Left forelimb (tissue), 1 donor: ENCODE results near the gene RGMA.
"Not testable (repeated sequence)": the region's sequence is repeated elsewhere in the genome, so short reads cannot be mapped to it uniquely, and the experiment has no call there.

Source experiments
- DNase-seq: peaks from one replicate; pipeline ENCODE4 v3.0.0-alpha.2; 2018; ENCODE audit warnings: low spot score

RGMA gene

DNA sequence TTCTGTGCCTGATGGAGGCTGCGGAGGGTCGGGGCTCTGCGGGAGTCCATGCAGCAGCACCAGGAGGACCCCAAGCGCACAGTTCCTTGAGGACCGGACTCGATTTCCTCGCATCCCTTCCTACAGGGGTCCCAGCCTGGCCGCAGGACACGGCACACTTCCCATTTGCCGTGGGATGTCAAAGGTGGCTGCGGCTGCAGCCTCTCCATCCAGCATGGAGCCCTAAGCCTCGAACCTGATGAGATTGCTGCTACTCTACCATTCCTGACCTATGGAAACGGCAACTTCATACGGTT, 40.6 kb downstream of the RGMA start:
- no peak for DNase-seq

DNA sequence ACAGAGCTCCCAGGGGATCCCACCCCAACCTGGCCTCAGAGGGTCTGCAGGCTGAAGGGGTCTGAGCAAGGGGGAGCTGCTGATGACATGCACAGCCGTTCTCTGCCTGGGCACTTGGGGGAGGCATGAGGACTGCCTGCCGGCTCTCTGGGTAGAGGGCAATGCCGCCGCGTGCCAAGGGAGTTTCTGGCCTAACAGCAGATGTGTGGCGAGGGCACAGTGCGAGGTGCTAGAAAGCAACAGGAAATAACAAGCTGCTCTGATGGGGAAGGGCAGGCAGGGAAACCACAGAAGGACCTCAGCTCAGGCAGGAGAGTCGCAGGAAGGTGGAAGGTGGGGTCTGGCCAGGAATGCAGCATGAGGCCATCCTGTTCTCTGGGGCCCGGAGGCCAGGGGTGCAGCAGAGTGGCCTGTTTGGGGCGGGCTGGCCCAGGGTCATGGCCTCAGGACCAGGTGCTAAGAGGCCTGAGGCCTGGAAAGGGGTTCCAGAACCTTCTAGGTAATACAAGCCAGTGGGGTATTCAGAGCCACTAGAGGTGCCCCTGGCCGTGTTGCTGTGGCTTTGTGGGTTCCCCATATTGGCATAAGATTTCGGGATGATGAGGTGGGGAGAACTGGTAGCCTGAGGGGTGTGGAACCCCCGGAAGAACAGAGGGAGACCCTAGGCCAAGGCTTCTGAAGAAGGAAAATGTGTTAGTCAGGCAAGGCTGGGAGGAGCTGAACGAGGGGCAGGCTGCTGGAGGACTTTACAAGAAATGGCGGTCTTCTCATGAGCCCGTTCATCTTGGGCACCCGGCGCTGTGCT, 41.2 kb downstream of the RGMA start:
- DNase-seq, result no peak

DNA sequence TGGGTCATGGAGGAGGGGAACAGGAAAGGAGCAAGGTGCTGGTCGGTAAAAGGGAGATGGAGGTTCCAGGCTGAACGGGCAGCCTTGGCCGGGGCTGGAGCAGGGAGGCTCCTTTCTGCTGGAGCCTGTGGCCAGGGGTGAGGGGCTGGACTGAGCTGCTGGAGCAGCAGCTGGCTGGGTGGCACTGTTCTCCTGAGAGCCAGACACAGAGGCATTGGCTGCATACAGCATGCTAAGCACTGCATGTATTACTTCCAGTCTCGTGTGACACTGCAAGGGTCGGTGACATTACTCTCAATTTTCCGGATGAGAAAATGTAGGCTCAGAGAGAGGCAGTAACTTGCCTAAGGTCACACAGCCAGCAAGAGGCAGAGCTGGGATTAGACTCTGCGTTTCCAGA, 42.3 kb downstream of the RGMA start:
- no peak for DNase-seq

DNA sequence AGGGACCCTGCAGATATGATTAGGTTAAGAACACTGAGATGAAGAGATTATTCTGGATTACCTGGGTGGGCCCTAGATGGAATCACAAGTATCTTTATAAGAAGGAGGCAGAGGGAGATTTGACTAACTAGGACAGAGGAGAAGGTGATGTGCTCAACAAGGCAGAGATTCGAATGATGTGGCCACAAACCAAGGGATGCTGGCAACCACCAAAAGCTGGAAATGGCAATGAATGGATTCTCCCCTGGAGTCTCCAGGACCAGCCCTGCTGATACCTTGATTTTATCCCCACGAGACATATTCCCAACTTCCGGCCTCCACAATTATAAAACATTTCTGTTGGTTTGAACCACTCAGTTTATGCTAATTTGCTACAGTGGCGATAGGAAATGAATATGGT, 42.9 kb downstream of the RGMA start:
- DNase-seq, result no peak

DNA sequence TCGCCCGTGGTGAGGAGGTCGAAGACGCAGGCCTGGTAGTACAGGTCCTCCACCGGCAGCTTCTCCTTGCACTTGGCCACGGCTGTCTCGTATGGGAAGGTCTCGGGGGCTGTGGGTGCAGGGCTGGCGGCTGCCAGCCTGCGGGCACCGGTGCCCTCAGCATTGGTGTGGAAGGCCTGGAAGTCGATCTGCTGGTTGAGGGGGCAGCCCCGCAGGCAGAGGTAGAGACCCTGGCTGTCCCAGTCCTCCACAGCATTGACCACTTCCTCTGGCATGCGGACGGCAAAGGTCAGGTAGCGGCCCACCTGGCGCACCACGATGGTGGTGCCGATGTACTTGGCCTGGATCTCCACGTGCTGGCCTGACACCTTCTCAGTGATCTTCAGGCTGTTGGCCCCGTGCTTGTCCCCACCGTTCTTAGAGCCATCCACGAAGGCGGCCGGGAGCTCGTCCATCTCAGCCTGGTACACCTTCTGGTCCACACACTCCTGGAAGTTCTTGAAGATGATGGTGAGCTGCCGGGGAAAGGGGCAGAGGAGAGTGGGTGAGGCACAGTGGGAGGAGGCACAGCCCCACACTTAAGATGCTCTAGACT, 43.7 kb downstream of the RGMA start:
- no peak for DNase-seq

DNA sequence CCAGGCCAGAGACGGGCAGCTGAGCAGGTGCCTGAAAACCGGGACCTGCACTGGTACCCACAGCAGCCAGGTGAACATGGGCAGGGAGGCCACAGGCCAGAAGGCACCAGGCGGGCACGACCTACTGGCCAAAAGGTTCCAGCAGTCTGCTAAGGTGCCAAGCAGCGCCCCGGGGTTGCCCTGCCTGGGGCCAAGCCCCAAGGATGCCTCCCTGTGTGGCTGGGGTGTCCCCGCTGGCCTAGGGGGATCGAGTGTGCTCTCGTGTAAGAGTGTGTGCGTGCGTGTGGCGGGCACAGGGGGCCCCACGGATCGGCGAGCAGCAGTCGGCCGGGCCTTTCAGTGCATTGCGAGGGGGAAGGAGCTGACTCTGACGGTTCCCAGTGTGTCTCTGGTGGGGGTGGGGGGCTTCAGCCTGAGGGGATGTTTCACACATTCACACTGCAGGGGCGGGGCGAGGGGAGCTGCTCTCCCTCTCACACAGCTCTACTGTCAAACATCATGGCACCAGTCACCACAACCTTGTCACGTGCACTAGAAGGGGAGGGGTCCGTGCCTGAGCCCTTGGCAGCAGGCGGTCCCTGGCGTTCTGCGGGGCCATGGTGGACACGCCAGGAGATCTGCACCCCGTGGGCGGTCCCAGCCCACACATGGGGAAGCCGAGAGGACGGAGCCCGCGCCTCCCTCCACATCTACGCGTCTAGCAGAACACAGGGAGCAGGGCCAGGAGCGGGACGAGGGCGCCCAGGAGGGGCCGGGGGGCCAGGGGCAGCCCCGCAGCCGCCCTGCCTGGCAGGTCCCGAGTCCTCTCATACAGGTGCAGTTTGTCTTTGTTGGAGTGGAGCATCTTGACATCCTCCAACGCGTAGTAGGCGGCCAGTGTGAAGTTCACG, 44.5 kb downstream of the RGMA start:
- no peak for DNase-seq

DNA sequence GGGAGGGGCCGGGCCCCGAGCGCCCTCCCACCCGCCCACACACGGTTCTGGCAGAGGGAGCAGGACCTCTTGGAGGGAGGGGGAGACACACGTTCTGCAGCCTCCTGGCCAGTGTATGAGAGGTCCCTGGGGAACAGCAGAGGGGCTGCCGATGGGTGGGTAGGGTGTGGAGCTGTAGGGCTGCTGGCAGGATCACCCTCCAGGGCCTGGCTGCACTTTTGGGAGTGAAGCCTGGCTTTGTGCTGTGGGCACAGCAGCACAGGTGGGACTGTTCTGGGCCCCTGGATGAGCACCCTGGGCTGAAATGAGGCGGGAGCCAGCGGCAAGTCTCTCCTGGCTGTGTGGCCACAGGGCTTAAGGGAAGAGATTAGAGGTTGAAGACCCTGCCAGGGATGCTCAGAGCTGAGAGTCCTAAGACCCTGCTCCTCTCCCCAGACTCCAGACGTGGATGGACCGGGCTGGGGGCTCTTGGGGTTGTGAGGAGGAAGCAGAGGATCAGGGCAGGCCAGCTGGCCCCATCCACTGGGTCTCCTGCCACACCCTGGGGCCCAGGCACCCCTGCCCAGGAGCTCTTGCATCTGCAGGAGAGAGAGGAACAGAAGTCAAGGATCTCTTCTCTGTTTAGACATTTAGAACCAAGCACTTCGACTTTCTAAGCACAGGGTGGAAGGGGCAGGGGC, 45.2 kb downstream of the RGMA start:
- no peak for DNase-seq

DNA sequence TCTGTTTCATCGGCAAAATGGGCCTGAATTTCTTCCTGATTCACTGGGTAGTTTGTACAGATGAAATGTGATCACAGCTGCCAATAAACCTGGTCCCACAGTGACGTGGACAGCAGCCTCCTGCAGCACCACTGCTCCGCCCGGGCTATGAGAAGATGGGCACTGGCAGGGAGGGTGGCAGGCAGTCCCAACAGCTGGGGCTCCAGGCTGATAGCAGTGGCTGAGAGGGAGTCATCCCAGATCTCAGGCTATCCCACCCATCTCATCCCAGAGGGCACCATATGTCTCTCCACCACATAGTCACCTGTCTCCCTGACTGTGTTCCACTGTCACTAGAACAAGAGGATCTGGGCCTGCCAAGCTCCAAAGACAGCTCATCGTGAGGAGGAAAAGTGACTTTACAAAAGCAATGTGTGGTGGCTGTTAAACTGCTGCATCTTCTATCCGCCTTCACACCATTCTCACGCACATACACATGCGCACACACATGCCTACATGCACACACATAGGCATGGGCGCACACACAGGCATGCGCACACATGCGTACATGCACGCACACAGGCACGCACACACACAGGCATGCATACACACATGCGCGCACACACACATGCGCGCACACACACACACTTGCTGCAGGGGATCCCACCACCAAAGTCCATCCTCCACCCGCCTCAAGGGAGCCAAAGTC, 46.2 kb downstream of the RGMA start:
- DNase-seq, result no peak

DNA sequence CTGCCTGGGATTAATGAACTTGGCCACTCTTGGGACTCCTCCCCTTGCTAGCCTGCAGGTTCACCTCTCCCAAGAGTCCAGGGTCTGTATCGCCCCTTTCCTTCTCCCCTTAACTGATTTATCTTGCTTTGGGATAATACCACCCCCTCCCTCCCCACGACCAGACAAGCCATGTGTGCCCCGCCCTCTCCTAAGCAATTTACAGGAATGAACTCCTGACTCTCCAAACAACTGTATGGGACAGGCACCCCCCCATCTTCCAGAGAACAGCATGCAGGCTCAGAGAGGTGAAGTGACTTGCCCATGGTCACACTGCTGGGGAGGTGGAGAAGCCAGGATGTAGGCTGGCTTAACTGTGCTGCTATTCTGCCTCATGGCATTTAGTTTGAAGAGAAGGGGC, 46.8 kb downstream of the RGMA start:
- DNase-seq, result no peak

DNA sequence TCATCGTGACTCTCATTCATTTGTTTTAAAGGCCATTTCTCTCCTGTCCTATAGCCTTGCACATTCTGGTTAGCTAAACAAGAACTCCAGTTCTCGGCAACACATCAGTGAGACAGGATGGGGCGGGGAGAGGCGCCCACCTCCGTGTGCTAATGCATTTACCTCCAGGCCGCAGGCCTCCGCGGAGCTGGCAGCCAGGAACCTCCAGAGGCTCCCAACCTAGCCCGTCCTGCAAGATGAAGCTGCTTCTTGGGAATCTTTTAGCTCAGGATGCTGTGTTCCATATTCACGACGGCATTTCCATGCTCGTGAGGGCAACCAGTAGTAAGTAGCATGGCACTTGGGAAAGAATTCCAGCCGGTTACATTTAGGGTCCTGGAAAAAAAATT, 47.9 kb downstream of the RGMA start:
- no peak for DNase-seq

DNA sequence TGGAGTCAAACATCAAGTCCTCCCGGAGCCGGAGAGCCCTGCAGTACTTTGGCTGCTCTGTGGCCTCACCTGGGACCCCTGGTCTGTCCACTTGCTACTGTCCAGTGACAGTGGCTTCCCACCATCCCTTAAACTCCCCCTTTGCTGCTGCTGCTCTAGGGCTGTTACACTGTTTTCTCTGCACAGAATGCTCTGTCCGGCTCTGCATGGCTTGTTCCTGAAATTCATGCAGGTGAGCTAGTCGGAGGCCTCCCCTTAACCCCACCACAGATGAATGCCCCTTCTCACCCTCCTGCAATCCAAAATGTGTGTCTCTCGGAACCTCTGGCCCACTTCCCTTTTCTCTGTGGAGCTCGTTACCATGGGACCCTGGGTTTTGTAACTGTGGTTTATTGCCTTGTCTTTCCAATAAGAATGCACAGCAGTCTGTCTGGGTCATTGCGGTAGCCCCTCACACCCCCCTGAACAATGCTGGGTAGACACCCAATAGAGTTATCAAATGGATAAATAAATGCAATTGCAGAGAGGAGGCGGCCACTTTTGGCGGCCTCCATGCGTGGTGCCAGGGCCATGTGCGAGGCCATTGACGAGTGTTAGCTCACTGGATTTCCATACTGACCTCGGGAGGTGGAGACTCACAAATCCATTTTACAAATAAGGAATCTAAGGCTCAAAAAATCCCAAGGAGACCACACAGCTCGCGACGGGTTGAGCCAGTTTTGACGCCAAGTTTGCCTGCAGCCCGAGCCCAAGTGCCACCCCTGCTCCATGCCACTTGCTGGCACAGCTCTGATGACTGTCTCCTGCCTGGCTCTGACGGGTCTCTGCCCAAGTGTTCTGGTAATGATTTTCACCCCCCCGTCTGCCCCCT, 48.5 kb downstream of the RGMA start:
- DNase-seq, result no peak

DNA sequence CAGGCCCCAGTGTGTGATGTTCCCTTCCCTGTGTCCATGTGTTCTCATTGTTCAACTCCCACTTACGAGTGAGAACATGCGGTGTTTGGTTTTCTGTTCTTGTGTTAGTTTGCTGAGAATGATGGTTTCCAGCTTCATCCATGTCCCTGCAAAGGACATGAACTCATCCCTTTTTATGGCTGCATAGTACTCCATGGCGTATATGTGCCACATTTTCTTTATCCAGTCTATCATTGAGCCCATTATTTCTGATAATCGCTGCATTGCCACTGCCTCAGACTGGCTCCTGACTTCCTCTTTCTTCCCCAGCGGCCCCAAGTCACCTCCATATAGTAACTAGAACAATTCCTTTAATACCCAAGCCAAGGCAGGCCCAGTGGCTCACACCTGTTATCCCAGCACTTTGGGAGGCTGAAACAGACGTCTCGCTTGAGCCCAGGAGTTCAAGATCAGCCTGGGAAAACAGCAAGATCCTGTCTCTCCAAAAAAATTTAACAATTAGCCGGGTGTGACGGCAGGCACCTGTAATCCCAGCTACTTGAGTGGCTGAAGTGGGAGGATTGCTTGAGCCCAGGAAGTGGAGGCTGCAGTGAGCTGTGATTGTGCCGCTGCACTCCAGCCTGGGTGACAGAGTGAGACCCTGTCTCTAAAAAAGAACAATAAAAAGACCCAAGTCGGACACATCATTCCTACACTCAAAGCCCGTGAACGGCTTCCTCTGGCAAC, 49.3 kb downstream of the RGMA start:
- DNase-seq, result not testable (repeated sequence)

DNA sequence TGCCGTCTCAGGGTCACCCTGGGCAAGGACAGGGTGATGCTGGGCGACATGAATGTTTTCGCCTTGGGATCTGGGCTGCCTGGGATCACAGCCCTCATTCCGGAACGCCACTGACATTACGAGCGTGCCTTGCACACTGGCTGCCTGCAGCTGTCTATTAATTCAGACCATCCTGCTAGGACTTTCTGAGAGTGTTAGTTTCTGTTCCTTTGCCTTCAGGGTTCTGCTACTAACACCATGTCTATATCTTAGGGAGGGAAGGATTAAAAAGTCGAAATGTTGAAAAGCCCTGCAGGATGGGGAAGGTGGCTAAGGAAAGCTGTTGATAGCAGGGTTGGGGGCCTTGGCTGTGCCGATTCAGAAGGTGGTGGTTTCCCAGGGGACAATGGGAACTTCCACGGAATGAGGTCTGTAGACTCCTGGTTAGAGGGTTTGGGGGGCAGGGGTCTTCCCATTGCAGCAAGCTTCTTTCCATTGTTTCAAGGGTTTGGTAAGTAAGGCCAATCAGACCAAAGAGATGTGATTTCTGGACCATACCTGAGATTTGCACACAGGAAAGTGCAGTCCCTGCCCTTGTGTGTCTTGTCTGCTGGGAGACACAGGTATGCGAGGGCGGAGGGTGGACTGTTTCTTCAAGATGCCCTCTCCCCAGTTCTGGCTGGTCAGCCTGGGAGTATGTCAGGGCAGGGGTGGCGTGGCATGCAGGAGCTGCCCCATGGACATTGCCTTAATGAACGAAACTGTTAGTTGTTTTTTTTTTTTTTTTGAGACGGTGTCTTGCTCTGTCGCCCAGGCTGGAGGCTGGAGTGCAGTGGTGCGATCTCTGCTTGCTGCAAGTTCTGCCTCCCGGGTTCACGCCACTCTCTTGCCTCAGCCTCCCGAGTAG, 50.9 kb downstream of the RGMA start:
- no peak for DNase-seq

DNA sequence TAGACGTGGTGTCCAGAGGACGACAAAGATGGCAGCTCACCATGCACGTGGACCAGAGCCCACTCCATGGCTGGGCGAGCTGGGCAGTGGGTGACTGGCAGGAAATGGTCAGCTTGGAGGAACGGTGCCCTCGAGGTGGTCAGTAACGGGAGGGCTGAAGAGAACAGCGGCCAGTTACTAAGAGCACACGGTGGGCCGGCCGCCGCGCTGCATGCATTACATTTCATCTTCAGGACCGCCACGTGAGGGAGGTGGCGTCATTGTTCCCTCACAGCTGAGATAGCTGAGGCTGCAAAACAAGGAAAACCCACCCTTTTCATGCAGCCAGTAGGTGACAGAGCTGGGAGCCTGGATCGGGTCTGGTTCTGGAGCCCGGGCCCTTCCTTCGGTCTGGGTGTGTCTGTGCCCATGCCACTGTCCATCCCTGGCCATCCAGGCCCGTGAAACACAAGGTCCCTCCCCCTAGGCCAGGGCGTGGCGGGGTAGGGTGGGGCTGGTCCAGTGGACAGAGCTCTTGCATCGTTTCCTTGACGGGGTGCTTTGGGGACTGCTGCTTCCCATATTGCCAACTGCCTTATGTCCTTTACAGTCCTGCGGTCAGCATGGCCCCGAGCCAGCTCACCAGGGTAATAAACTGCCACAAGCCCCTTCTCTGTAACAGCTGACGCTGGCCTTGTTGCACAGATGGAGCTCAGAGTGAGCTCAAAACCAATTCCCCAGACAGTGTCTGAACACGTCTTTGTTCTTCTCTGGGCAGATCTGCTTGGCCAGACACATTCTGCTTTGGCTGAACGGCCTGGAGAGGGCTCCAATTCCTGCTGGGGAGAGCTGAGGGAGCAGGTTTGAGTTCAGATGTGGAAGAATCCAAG, 51.8 kb downstream of the RGMA start:
- DNase-seq, result peak; percentile 80

DNA sequence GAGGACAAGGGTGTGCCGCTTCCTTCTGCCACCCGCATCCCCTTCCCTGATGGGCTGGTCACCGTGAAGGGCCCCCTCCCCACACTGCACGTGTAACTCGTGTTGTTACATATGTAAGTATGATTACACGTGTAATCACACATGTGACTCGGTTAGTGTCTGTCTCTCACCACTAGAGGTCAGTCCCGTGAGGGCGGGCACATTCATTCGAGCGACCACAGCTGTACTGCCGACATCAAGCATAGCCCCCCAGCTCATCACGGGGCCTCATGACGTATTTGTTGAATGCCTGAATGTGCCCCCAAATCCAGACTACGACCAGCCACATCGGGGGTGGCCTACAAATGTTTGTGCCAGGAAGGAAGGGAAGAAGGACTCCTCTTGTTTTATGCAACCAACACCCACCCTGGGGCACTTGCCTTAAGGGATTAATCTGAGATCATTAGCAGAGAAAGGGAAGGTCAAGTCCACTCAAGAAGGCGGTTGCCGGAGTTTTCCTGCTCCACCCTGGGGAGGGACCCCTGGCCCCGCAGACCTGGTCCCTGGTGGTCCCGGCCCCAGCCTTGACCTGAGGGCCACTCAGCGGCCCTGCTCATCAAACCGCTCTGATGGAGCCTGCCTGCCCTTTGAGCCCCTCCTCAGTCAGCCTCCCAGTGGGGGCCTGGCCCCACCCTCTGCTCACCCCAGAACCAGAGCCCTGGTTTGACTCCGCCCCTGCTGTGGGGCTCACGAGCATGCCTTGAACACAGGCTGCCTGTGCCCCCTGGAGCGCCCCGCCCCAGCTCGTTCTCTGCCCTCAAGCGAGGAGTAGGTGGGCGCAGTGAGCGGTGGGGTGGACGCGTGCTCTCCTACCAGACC, 52.8 kb downstream of the RGMA start:
- peak; percentile 66 for DNase-seq

DNA sequence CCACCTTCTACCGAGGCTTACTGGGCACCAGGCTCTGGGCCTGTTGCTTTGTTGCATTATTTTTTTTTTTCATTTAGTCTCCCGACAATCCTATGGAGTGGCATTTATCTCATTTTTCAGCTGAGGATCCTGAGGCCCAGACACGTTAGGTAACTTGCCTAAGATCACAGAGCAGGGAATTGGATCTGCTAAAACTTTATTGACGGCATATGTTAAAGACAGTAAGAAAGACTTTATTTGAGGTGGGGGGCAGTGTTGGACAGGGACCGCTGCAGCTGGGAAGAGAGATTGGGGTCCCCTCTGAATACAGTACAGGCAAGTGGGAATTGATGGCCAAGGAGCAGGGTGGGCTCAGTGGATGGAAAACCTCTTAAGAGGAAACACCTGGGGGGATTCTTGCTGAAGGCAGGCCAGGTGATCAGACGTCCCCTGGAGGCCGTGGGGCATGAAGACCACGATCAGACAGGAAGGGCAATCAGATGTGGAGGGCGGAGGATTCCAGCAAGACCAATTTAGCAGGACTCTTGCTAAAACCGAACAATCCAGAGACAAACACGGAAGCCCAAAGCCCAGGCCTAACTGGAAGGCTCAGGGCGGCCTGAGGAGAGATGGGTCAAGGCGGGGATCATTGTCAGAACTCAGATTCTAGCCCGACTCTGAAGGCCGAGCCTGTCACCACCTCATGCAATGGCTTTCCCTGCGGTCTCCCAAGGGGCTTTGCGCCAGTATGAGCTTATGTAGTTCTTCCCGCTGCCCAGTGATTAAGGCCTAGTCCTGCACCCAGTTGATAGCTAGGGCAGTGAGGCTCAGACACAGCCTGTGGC, 53.7 kb downstream of the RGMA start:
- peak; percentile 52 for DNase-seq
